Stomach (tissue), 4 donors: ENCODE measurements around the gene ECE1.

Source experiments
- CTCF ChIP-seq, 7 experiments: fragments of 450-650 bp in 4 of 7; fragments of 200-600 bp in 3 of 7; sonication (generic) in 3 of 7; IDR thresholded peaks; one replicate each; pipeline ENCODE4 v1.5.1; 2016 to 2019; ENCODE audit warnings: antibody characterized with exemption in 7 of 7, control low read depth in 2 of 7, mild to moderate bottlenecking in 1 of 7
- POLR2A ChIP-seq, 4 donors: fragments of 450-650 bp; IDR thresholded peaks; one replicate each; pipeline ENCODE4 v1.6.1; 2016; ENCODE audit warnings: antibody characterized with exemption in 4 of 4, control low read depth in 2 of 4, mild to moderate bottlenecking in 1 of 4, moderate library complexity in 1 of 4

GRCh38 chr1:21212126-21212525, 78.1 kb downstream of the ECE1 start:
- TF ChIP-seq CTCF (IDR thresholded peaks at IDR 0.05) (no peak), POLR2A (IDR thresholded peaks at IDR 0.05) (no peak)
